H1 (cell line): ENCODE results near the gene WDR1. TPM values are rescaled to one million over a fixed set of nuclear protein-coding genes. Genes with fewer than 3 reads are reported as not detected.

Experiments
- CTCF ChIA-PET: fragments of 300-600 bp; sonication (Branson Sonifier 250); formaldehyde crosslinking; loops from one replicate; lab custom pipeline; 2021; ENCODE audit not compliant: partially characterized antibody; lab: Charles Lee
- POLR2A ChIA-PET: fragments of 300-600 bp; sonication (Branson Sonifier 250); formaldehyde crosslinking; loops from one replicate; lab custom pipeline; 2021; ENCODE audit warnings: inconsistent platforms; ENCODE audit not compliant: partially characterized antibody; lab: Charles Lee
- DNase-seq, 2 experiments: peaks; one replicate each; pipeline versions ENCODE4 v3.0.0 to v3.0.0-alpha.2; 2010 to 2022; ENCODE audit warnings: low spot score in 2 of 2, low read depth in 1 of 2, mixed read lengths in 1 of 2
- FAIRE-seq: peaks from 2 replicates; lab custom pipeline; 2011; peaks lifted over from hg19 to GRCh38; lab: Jason Lieb, UNC
- H2AFZ ChIP-seq: 2 replicates; pipeline ENCODE4 v1.8.1; 2012; ENCODE audit warnings: low read length, inconsistent platforms
- H2AK5ac ChIP-seq: 2 replicates; pipeline ENCODE4 v1.6.1; 2013; ENCODE audit warnings: low read depth, low read length
- H2BK120ac ChIP-seq: replicated peaks from 2 replicates; pipeline ENCODE3; 2013; ENCODE audit warnings: low read depth, low read length, inconsistent platforms
- H2BK12ac ChIP-seq: 2 replicates; pipeline ENCODE4 v1.6.1; 2013; ENCODE audit warnings: low read depth, low read length
- H2BK15ac ChIP-seq: 2 replicates; pipeline ENCODE4 v1.6.1; 2013; ENCODE audit warnings: low read length
- H2BK20ac ChIP-seq: 2 replicates; pipeline ENCODE4 v1.6.1; 2013; ENCODE audit warnings: low read length
- H2BK5ac ChIP-seq: 2 replicates; pipeline ENCODE4 v1.6.1; 2013; ENCODE audit warnings: low read depth, low read length
- H3K14ac ChIP-seq: 2 replicates; pipeline ENCODE4 v1.6.1; 2013; ENCODE audit warnings: inconsistent platforms; ENCODE audit not compliant: insufficient read length
- H3K18ac ChIP-seq: 2 replicates; pipeline ENCODE4 v1.6.1; 2013; ENCODE audit warnings: low read length; ENCODE audit errors: extremely low read depth
- H3K23ac ChIP-seq: 2 replicates; pipeline ENCODE4 v1.6.1; 2013; ENCODE audit warnings: inconsistent platforms; ENCODE audit not compliant: insufficient read length
- H3K23me2 ChIP-seq: 2 replicates; pipeline ENCODE4 v1.6.1; 2013; ENCODE audit warnings: low read depth, low read length
- H3K27ac ChIP-seq: 2 replicates; pipeline ENCODE4 v1.6.1; 2011; ENCODE audit warnings: low read depth, low read length, inconsistent platforms
- H3K27me3 ChIP-seq, 4 experiments: replicated peaks in 1 of 4; 1 replicate in 1 of 4; 2 replicates in 3 of 4; pipeline versions ENCODE4 v1.6.1 to v1.8.1; 2011 to 2013; ENCODE audit warnings: low read length in 3 of 4, mild to moderate bottlenecking in 3 of 4, inconsistent platforms in 2 of 4, mixed read lengths in 2 of 4, moderate library complexity in 1 of 4; ENCODE audit not compliant: control insufficient read depth in 3 of 4, insufficient read depth in 3 of 4; ENCODE audit errors: extremely low read depth in 1 of 4
- H3K36me3 ChIP-seq, 4 experiments: 2 replicates each; pipeline versions ENCODE4 v1.6.1 to v1.8.1; 2011 to 2013; ENCODE audit warnings: mild to moderate bottlenecking in 4 of 4, low read length in 3 of 4, moderate library complexity in 2 of 4, control low read depth in 1 of 4, inconsistent platforms in 1 of 4; ENCODE audit not compliant: insufficient read depth in 4 of 4, control insufficient read depth in 2 of 4
- H3K4ac ChIP-seq: replicated peaks from 2 replicates; pipeline ENCODE3; 2013; ENCODE audit warnings: low read length, low read depth, mixed read lengths, inconsistent platforms; ENCODE audit not compliant: insufficient read length
- H3K4me1 ChIP-seq, 4 experiments: replicated peaks in 1 of 4; 1 replicate in 1 of 4; 2 replicates in 3 of 4; pipeline versions ENCODE4 v1.6.1 to v1.8.1; 2011 to 2013; ENCODE audit warnings: low read length in 3 of 4, inconsistent platforms in 2 of 4, mixed read lengths in 1 of 4; ENCODE audit not compliant: insufficient read depth in 4 of 4, control insufficient read depth in 3 of 4
- H3K4me2 ChIP-seq, 2 experiments: 2 replicates each; pipeline versions ENCODE4 v1.6.1 to v1.8.1; 2011 to 2013; ENCODE audit warnings: low read depth in 2 of 2, low read length in 2 of 2, control low read depth in 1 of 2, inconsistent platforms in 1 of 2, mild to moderate bottlenecking in 1 of 2; ENCODE audit not compliant: insufficient read depth in 1 of 2
- H3K4me3 ChIP-seq, 4 experiments: fragments of 200-600, 300-600 bp in 1 of 4; sonication (generic), shearing (Covaris generic), sonication (Bioruptor Twin) in 1 of 4; 2 replicates each; pipeline versions ENCODE4 v1.5.1 to v1.8.1; 2011 to 2016; ENCODE audit warnings: low read length in 4 of 4, low read depth in 3 of 4, control low read depth in 2 of 4, inconsistent platforms in 2 of 4, mild to moderate bottlenecking in 2 of 4, mixed read lengths in 1 of 4, moderate library complexity in 1 of 4; ENCODE audit not compliant: insufficient read depth in 2 of 4; ENCODE audit errors: extremely low read depth in 1 of 4
- H3K56ac ChIP-seq: replicated peaks from 2 replicates; pipeline ENCODE3; 2013; ENCODE audit warnings: low read depth, mild to moderate bottlenecking, mixed read lengths, low read length, inconsistent platforms; ENCODE audit not compliant: insufficient read length
- H3K79me1 ChIP-seq: 2 replicates; pipeline ENCODE4 v1.6.1; 2013; ENCODE audit warnings: low read depth, low read length, control low read depth
- H3K79me2 ChIP-seq, 2 experiments: 2 replicates each; pipeline versions ENCODE4 v1.6.1 to v1.8.1; 2012 to 2013; ENCODE audit warnings: low read length in 2 of 2, mild to moderate bottlenecking in 2 of 2, inconsistent platforms in 1 of 2; ENCODE audit not compliant: insufficient read depth in 2 of 2, control insufficient read depth in 1 of 2
- H3K9ac ChIP-seq, 4 experiments: replicated peaks in 1 of 4; 1 replicate in 1 of 4; 2 replicates in 3 of 4; pipeline versions ENCODE4 v1.6.1 to v1.8.1; 2011 to 2013; ENCODE audit warnings: low read depth in 3 of 4, low read length in 3 of 4, control low read depth in 2 of 4, mild to moderate bottlenecking in 2 of 4, moderate library complexity in 2 of 4, inconsistent platforms in 1 of 4; ENCODE audit errors: extremely low read depth in 1 of 4
- H3K9me3 ChIP-seq, 2 experiments: 2 replicates each; pipeline versions ENCODE4 v1.6.1 to v1.8.1; 2012 to 2013; ENCODE audit warnings: mild to moderate bottlenecking in 2 of 2, moderate library complexity in 2 of 2, control low read depth in 1 of 2, inconsistent platforms in 1 of 2, low read depth in 1 of 2, low read length in 1 of 2, mixed read lengths in 1 of 2; ENCODE audit not compliant: insufficient read depth in 2 of 2
- H4K20me1 ChIP-seq, 2 experiments: replicated peaks in 1 of 2; 2 replicates each; pipeline versions ENCODE3 to v1.8.1; 2011 to 2013; ENCODE audit warnings: inconsistent platforms in 2 of 2, low read length in 2 of 2, mild to moderate bottlenecking in 1 of 2; ENCODE audit not compliant: insufficient read depth in 2 of 2, control insufficient read depth in 1 of 2
- H4K5ac ChIP-seq: 2 replicates; pipeline ENCODE4 v1.6.1; 2013; ENCODE audit warnings: low read length, low read depth, mixed read lengths, inconsistent platforms; ENCODE audit not compliant: insufficient read length
- H4K8ac ChIP-seq: 2 replicates; pipeline ENCODE4 v1.8.0; 2013; ENCODE audit warnings: mild to moderate bottlenecking, moderate library complexity, low read length, inconsistent platforms; ENCODE audit not compliant: insufficient read depth; ENCODE audit errors: extremely low read depth
- H4K91ac ChIP-seq: replicated peaks from 2 replicates; pipeline ENCODE3; 2013; ENCODE audit warnings: low read length, mixed read lengths, inconsistent platforms; ENCODE audit not compliant: insufficient read length
- CBX8 ChIP-seq: fragments of 300-800, 300-1000 bp; sonication (generic); IDR thresholded peaks from 2 replicates; pipeline ENCODE4 v1.7.1; 2016; ENCODE audit warnings: low read depth, low read length, borderline replicate concordance
- CHD2 ChIP-seq: IDR thresholded peaks from 2 replicates; pipeline ENCODE4 v1.6.1; 2012; ENCODE audit warnings: low read length, improper control_type of control experiment
- EGR1 ChIP-seq: IDR thresholded peaks from 2 replicates; pipeline ENCODE4 v1.6.1; 2011; ENCODE audit warnings: low read depth, low read length, borderline replicate concordance
- GTF2F1 ChIP-seq: IDR thresholded peaks from 2 replicates; pipeline ENCODE4 v1.6.1; 2012; ENCODE audit warnings: low read depth, low read length, improper control_type of control experiment, borderline replicate concordance
- HDAC6 ChIP-seq: IDR thresholded peaks from one replicate; pipeline ENCODE4 v1.7.1; 2012; ENCODE audit warnings: low read depth, mild to moderate bottlenecking, inconsistent platforms, low read length, moderate library complexity
- JUND ChIP-seq: IDR thresholded peaks from 2 replicates; pipeline ENCODE4 v1.6.1; 2011; ENCODE audit warnings: mild to moderate bottlenecking, improper control_type of control experiment, low read length
- KDM4A ChIP-seq: IDR thresholded peaks from one replicate; pipeline ENCODE4 v1.7.1; 2012; ENCODE audit warnings: low read depth, mild to moderate bottlenecking, moderate library complexity, low read length, inconsistent platforms; ENCODE audit not compliant: severe bottlenecking
- KDM5A ChIP-seq: fragments of 200-600 bp; IDR thresholded peaks from 2 replicates; pipeline ENCODE4 v1.7.1; 2012; ENCODE audit warnings: mild to moderate bottlenecking, low read length, inconsistent platforms, mixed read lengths
- POLR2AphosphoS5 ChIP-seq: IDR thresholded peaks from 2 replicates; pipeline ENCODE4 v1.6.1; 2011; ENCODE audit warnings: low read depth, low read length
- POU5F1 ChIP-seq: IDR thresholded peaks from 2 replicates; pipeline ENCODE4 v1.6.1; 2011; ENCODE audit warnings: low read depth, mild to moderate bottlenecking, low read length, moderate library complexity
- SRF ChIP-seq: IDR thresholded peaks from 2 replicates; pipeline ENCODE4 v1.6.1; 2011; ENCODE audit warnings: mild to moderate bottlenecking, low read depth, low read length, moderate library complexity
- YY1 ChIP-seq: IDR thresholded peaks from 2 replicates; pipeline ENCODE4 v1.6.1; 2011; ENCODE audit warnings: low read depth, mild to moderate bottlenecking, low read length
- ZNF274 ChIP-seq: IDR thresholded peaks from 2 replicates; pipeline ENCODE4 v1.7.0; 2012; ENCODE audit warnings: low read length, borderline replicate concordance; ENCODE audit errors: extremely low read depth
- WGBS, 2 experiments: shearing (Covaris generic) in 1 of 2; methylation state at CpG; one replicate each; pipeline versions ENCODE4 v1.1.6 to v1.1.7; 2013 to 2015; ENCODE audit warnings: low lambda C conversion rate in 2 of 2, mixed read lengths in 2 of 2, inconsistent platforms in 1 of 2, low coverage in 1 of 2, missing lambda C conversion rate in 1 of 2; ENCODE audit not compliant: insufficient replicate concordance in 2 of 2, insufficient coverage in 1 of 2, insufficient read length in 1 of 2; ENCODE audit errors: extremely low coverage in 1 of 2, missing lambda C conversion rate in 1 of 2; 5-methylcytosine and 5-hydroxymethylcytosine counted together
- polyA plus RNA-seq, 7 experiments: library from polyadenylated mRNA; depleted of rRNA in 3 of 7; stranded (reverse) in 5 of 7; unstranded in 2 of 7; fragments of >200 nt in 5 of 7; fragments of 200-250 nt in 2 of 7; gene quantifications; 1 replicate in 5 of 7; 2 replicates in 1 of 7; 4 replicates in 1 of 7; pipeline versions ENCODE4 v1.2.1 to v1.2.3, GENCODE V29; 2011 to 2013; ENCODE audit warnings: missing spikeins in 2 of 7, mixed read lengths in 2 of 7
- total RNA-seq: library from RNA; stranded (reverse); fragmentation: NEBNext Ultra II Directional; extraction: Animal tissue kit (Norgen Biotek cat#: 25700); gene quantifications from 2 replicates; pipeline ENCODE4 v1.2.1, GENCODE V29; 2021

WDR1 gene
- total and polyA plus RNA-seq, 2 of the 8 experiments (the other 6 are each of a cell fraction or from before 2014, with no cell fraction given), result 315 to 377 TPM

DNA sequence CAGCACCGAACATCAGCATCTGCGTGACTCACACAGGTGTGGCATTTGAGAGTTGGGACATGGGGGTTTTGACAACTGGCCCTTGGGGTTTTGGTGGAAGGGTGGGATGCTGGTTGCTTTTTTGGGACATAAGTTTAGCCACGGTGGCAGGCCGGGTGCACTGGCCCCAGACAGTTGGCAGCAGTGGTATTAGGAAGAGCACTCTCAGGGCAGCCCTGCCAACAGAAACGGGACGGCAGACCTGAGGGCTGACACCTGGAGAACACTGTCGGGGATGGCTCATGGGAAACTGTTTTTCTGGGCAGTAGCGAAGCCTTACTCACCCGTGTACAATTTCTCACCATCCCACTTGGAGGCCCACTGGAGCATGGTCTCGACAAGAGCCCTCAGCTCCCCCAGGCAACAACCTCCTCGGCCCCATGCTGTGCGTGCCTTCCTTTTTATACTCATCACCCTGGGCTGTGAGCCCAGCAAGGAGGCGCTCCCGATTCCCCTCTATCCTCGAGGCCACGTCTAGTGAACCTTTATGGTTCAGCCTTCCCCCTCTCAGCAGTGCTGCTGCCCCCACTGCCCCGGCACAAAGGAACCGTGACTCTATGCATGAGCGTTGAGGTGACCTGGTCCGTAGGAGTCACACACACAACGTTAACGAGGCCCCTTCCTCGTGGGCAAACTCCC lies 30.6 kb downstream of the WDR1 start:
- peaks cover 21 to 44% of the 10 kb centered on the region in 2 experiments for H4K20me1 ChIP-seq
- H2BK20ac ChIP-seq, result no peak overlapping the region
- WGBS, 2 experiments, result 84% methylated on average over 19 of the region's 23 CpGs; no CpG with 5 or more reads in 1 of the 2 experiments
- ChIA-PET CTCF (no interaction called here), POLR2A (interaction anchor here (0.8 to 14.7 kb wide), 7 partner anchors 10 to 31 kb away, joined by 3 to 197 read pairs (median 5); partner anchors contain the start of gene WDR1)
- H3K23ac ChIP-seq, result no peak overlapping the region
- H2AFZ ChIP-seq, result no peak overlapping the region
- no peaks in the 10 kb centered on the region for H3K9me3 ChIP-seq
- H3K18ac ChIP-seq, result no peak overlapping the region
- H2BK15ac ChIP-seq, result no peak overlapping the region
- H3K27ac ChIP-seq, result no peak overlapping the region
- H4K91ac ChIP-seq, result no peak overlapping the region
- H3K14ac ChIP-seq, result no peak overlapping the region
- H3K56ac ChIP-seq, result no peak overlapping the region
- H3K23me2 ChIP-seq, result no peaks in the 10 kb centered on the region
- H4K8ac ChIP-seq, result no peak overlapping the region
- DNase-seq (no peak), FAIRE-seq (no peak)
- H3K27me3 ChIP-seq, result no peaks in the 10 kb centered on the region
- no peak overlapping the region for H3K4me3 ChIP-seq
- H4K5ac ChIP-seq, result no peak overlapping the region
- peaks cover 0 to 16% of the 10 kb centered on the region in 2 experiments; a peak in 1 of 4 replicates for H3K79me2 ChIP-seq
- H3K4me1 ChIP-seq, result no peaks in the 10 kb centered on the region
- H2BK5ac ChIP-seq, result no peak overlapping the region
- H3K4me2 ChIP-seq, result no peak overlapping the region
- H2AK5ac ChIP-seq, result no peak overlapping the region
- no peak overlapping the region for H2BK120ac ChIP-seq
- no peak overlapping the region for H3K4ac ChIP-seq
- no peak overlapping the region for H3K9ac ChIP-seq
- TF ChIP-seq HDAC6, result no peak
- TF ChIP-seq KDM5A, result no peak
- TF ChIP-seq JUND, result no peak
- no peak for TF ChIP-seq POU5F1
- no peak for TF ChIP-seq SRF
- no peak for TF ChIP-seq GTF2F1
- no peak for TF ChIP-seq EGR1
- no peak for TF ChIP-seq CBX8
- no peak for TF ChIP-seq POLR2AphosphoS5
- no peak for TF ChIP-seq ZNF274
- TF ChIP-seq YY1, result no peak
- no peak for TF ChIP-seq KDM4A
- no peak for TF ChIP-seq CHD2
- H3K79me1 ChIP-seq, result peaks cover 8% of the 10 kb centered on the region; the same call in 1 of the 2 replicates
- no peak overlapping the region for H2BK12ac ChIP-seq
- peaks cover 65 to 96% (median 92%) of the 10 kb centered on the region in 4 experiments for H3K36me3 ChIP-seq
